ENCODE measurements around the gene CLSTN2. TPM values are rescaled to one million over a fixed set of nuclear protein-coding genes. Genes with fewer than 3 reads are reported as not detected.

CLSTN2 gene
- polyA plus RNA-seq, 3 donors: not detected

DNA sequence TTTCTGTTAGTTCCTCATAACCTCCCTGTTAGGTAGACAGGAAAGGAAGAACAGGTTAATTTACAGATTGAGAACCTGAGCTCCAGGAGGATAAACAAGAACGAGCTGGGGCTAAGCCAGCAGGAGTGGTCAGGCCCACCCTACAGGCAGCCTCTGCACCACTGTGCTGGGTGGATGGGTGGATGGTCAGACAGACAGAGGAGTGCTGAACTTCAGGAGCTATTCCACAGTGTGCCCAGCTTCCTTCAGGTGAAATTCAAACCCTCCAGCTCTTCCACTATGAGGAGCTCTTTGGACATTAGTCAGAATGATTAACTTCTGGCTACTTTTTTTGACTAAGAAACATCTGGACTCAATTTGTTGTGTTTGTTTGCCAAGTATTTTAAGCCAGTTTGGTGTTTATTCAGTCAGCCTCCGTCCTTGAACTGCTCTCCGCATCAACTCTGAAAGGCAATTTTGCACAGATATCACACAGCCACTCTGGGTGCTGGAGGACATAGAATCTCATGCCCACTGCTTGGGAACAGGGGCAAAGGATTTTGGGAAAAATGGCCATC, 361.9 kb downstream of the CLSTN2 start:
- Mint-ChIP-seq H3K27ac (no peak overlapping the region), H3K9me3 (peaks cover 0 to 6% (median 0%) of the 10 kb centered on the region in 7 donors), H3K36me3 (no peaks in the 10 kb centered on the region), H3K27me3 (ENCODE audit: low read depth in 3 of 3) (peaks cover 3 to 6% (median 6%) of the 10 kb centered on the region in 3 donors), H3K4me3 (no peak overlapping the region), H3K4me1 (no peaks in the 10 kb centered on the region)
- H3K4me2 ChIP-seq (replicated peaks; ENCODE audit: extremely low read depth, low read length, poor library complexity, severe bottlenecking): no peak overlapping the region
- no peak overlapping the region for H3K4me3 ChIP-seq (replicated peaks in 1 of 3; ENCODE audit: low read depth in 2 of 3, low read length in 3 of 3)
- no peaks in the 10 kb centered on the region for H3K36me3 ChIP-seq (replicated peaks in 1 of 2; ENCODE audit: control insufficient read depth in 1 of 2, insufficient read depth in 2 of 2, low read length in 2 of 2)
- TF ChIP-seq CTCF (IDR thresholded peaks at IDR 0.05): no peak
- H2AFZ ChIP-seq (ENCODE audit: insufficient read depth, low read depth, low read length, poor library complexity, severe bottlenecking): no peak overlapping the region
- no peak overlapping the region for H3K9ac ChIP-seq (ENCODE audit: insufficient read depth, low read length, poor library complexity, severe bottlenecking)
- H3K4me1 ChIP-seq (ENCODE audit: control insufficient read depth in 1 of 2, insufficient read depth in 2 of 2, low read length in 2 of 2): no peaks in the 10 kb centered on the region
- WGBS (ENCODE audit: insufficient coverage): 70% methylated on average over 2 of the region's 3 CpGs
- no peak for DNase-seq
- H4K20me1 ChIP-seq (ENCODE audit: insufficient read depth, low read length): no peaks in the 10 kb centered on the region
- H3K9me3 ChIP-seq (replicated peaks in 1 of 2; ENCODE audit: control insufficient read depth in 1 of 2, insufficient read depth in 1 of 2, low read length in 2 of 2): no peaks in the 10 kb centered on the region
- intact Hi-C loops (cut with micrococcal nuclease): no loop called here
- H3K27me3 ChIP-seq (ENCODE audit: control insufficient read depth in 2 of 2, insufficient read depth in 2 of 2, low read length in 2 of 2): no peaks in the 10 kb centered on the region
- no peak overlapping the region for H3K27ac ChIP-seq (ENCODE audit: low read depth in 1 of 2, low read length in 2 of 2)
- H3K79me2 ChIP-seq (ENCODE audit: insufficient read depth, low read length): no peaks in the 10 kb centered on the region

DNA sequence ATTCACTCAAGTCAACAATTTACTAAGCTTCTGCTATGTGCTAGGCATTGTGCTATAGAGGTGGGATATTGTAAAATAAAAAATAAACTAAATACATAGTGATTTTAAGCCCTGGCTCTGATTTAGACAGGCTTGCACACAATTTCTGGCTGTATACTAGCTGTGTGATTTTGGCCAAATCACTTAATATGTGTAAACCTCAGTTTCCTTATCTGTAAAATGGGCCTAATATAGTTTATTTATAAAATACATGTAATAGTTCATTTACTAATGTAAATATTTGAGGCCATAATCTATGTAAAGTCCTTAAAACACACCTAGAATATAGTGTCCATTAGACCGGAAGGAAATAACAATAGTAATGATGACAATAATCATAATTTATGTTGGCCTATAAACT, 363.1 kb downstream of the CLSTN2 start:
- Histone ChIP-seq H3K36me3 (replicated peaks in 1 of 2; ENCODE audit: control insufficient read depth in 1 of 2, insufficient read depth in 2 of 2, low read length in 2 of 2) (no peaks in the 10 kb centered on the region), H3K79me2 (ENCODE audit: insufficient read depth, low read length) (no peaks in the 10 kb centered on the region), H3K4me1 (ENCODE audit: control insufficient read depth in 1 of 2, insufficient read depth in 2 of 2, low read length in 2 of 2) (no peaks in the 10 kb centered on the region), H3K9me3 (replicated peaks in 1 of 2; ENCODE audit: control insufficient read depth in 1 of 2, insufficient read depth in 1 of 2, low read length in 2 of 2) (no peaks in the 10 kb centered on the region), H3K4me2 (replicated peaks; ENCODE audit: extremely low read depth, low read length, poor library complexity, severe bottlenecking) (no peak overlapping the region), H3K27ac (ENCODE audit: low read depth in 1 of 2, low read length in 2 of 2) (no peak overlapping the region), H2AFZ (ENCODE audit: insufficient read depth, low read depth, low read length, poor library complexity, severe bottlenecking) (no peak overlapping the region), H3K4me3 (replicated peaks in 1 of 3; ENCODE audit: low read depth in 2 of 3, low read length in 3 of 3) (no peak overlapping the region), H3K9ac (ENCODE audit: insufficient read depth, low read length, poor library complexity, severe bottlenecking) (no peak overlapping the region), H3K27me3 (ENCODE audit: control insufficient read depth in 2 of 2, insufficient read depth in 2 of 2, low read length in 2 of 2) (no peaks in the 10 kb centered on the region), H4K20me1 (ENCODE audit: insufficient read depth, low read length) (no peaks in the 10 kb centered on the region)
- peaks cover 0 to 6% (median 0%) of the 10 kb centered on the region in 7 donors for H3K9me3 Mint-ChIP-seq
- H3K27me3 Mint-ChIP-seq (ENCODE audit: low read depth in 3 of 3): peaks cover 3 to 8% (median 5%) of the 10 kb centered on the region in 3 donors
- no peak for TF ChIP-seq CTCF (IDR thresholded peaks at IDR 0.05)
- WGBS (ENCODE audit: insufficient coverage): no CpG with 5 or more reads among the region's 1 CpG
- intact Hi-C loops (cut with micrococcal nuclease): no loop called here
- DNase-seq: no peak
- H3K36me3 Mint-ChIP-seq: no peaks in the 10 kb centered on the region
- H3K4me1 Mint-ChIP-seq: no peaks in the 10 kb centered on the region
- no peak overlapping the region for H3K27ac Mint-ChIP-seq
- H3K4me3 Mint-ChIP-seq: no peak overlapping the region
